WTC11 (cell line): Measurements from ENCODE around the gene OXNAD1. TPM values are rescaled to one million over a fixed set of nuclear protein-coding genes. Genes with fewer than 3 reads are reported as not detected.

ENCODE experiments used
- ATAC-seq: fragments of 200-7000 bp; cut with Tn5 transposase; 2 replicates; pipeline ENCODE4 v1.10.0; 2021; ENCODE audit warnings: mild to moderate bottlenecking, moderate library complexity
- CTCF ChIA-PET: fragments of 300-600 bp; sonication (Branson Sonifier 250); formaldehyde crosslinking; loops from one replicate; lab custom pipeline; 2021; ENCODE audit warnings: antibody characterized with exemption; lab: Charles Lee
- POLR2A ChIA-PET: fragments of 350-600 bp; sonication (Branson Sonifier 250); formaldehyde crosslinking; loops from one replicate; lab custom pipeline; 2021; ENCODE audit warnings: antibody characterized with exemption; lab: Charles Lee
- DNase-seq: peaks from one replicate; pipeline ENCODE4 v3.0.0; 2021; ENCODE audit warnings: low spot score
- H3K27ac Mint-ChIP-seq: 2 replicates; pipeline ENCODE4 v1.8.0; 2021; ENCODE audit warnings: mixed read lengths
- H3K27me3 Mint-ChIP-seq: 2 replicates; pipeline ENCODE4 v1.8.0; 2021; ENCODE audit warnings: low read depth, mild to moderate bottlenecking, moderate library complexity, mixed read lengths
- H3K36me3 Mint-ChIP-seq: 2 replicates; pipeline ENCODE4 v1.8.0; 2021; ENCODE audit warnings: mixed read lengths
- H3K4me1 Mint-ChIP-seq: 2 replicates; pipeline ENCODE4 v1.8.0; 2022; ENCODE audit warnings: mixed read lengths
- H3K4me3 Mint-ChIP-seq: 2 replicates; pipeline ENCODE4 v1.8.0; 2021; ENCODE audit warnings: mild to moderate bottlenecking, moderate library complexity, mixed read lengths
- H3K9me3 Mint-ChIP-seq: 2 replicates; pipeline ENCODE4 v1.8.0; 2021; ENCODE audit warnings: mixed read lengths
- AFF4 ChIP-seq: sonication (generic); formaldehyde crosslinking; IDR thresholded peaks from 2 replicates; pipeline ENCODE4 v1.8.1; 2023; ENCODE audit warnings: mild to moderate bottlenecking, missing genetic modification reagents, borderline replicate concordance
- EMX1 ChIP-seq: fragments of 250-450 bp; sonication (Bioruptor Pico); IDR thresholded peaks from 2 replicates; pipeline ENCODE4 v1.8.0; 2021; ENCODE audit warnings: mild to moderate bottlenecking
- FOXJ3 ChIP-seq: sonication (generic); formaldehyde crosslinking; IDR thresholded peaks from 2 replicates; pipeline ENCODE4 v1.9.0; 2021; ENCODE audit warnings: missing genetic modification reagents, mild to moderate bottlenecking, borderline replicate concordance
- MLX ChIP-seq: sonication (generic); formaldehyde crosslinking; IDR thresholded peaks from 2 replicates; pipeline ENCODE4 v1.8.1; 2023; ENCODE audit warnings: mild to moderate bottlenecking, missing genetic modification reagents, moderate library complexity
- NFE2L1 ChIP-seq: sonication (generic); formaldehyde crosslinking; IDR thresholded peaks from 2 replicates; pipeline ENCODE4 v1.8.1; 2023; ENCODE audit warnings: missing genetic modification reagents
- NR2C2 ChIP-seq: sonication (generic); formaldehyde crosslinking; IDR thresholded peaks from 2 replicates; pipeline ENCODE4 v1.8.0; 2022; ENCODE audit warnings: mild to moderate bottlenecking, missing genetic modification reagents
- SMAD3 ChIP-seq: sonication (generic); formaldehyde crosslinking; IDR thresholded peaks from 2 replicates; pipeline ENCODE4 v1.8.0; 2022; ENCODE audit warnings: missing genetic modification reagents, mild to moderate bottlenecking, borderline replicate concordance
- STAT6 ChIP-seq: sonication (generic); formaldehyde crosslinking; conservative IDR thresholded peaks from 2 replicates; pipeline ENCODE4 v1.8.1; 2023; ENCODE audit warnings: mild to moderate bottlenecking, low read depth, missing genetic modification reagents, moderate library complexity
- TEAD1 ChIP-seq: sonication (generic); formaldehyde crosslinking; IDR thresholded peaks from 2 replicates; pipeline ENCODE4 v1.8.0; 2022; ENCODE audit warnings: mild to moderate bottlenecking, missing genetic modification reagents
- USF2 ChIP-seq: sonication (generic); formaldehyde crosslinking; IDR thresholded peaks from 2 replicates; pipeline ENCODE4 v1.8.1; 2023; ENCODE audit warnings: mild to moderate bottlenecking, missing genetic modification reagents, moderate library complexity
- ZNF121 ChIP-seq: sonication (generic); formaldehyde crosslinking; IDR thresholded peaks from 2 replicates; pipeline ENCODE4 v1.8.0; 2023; ENCODE audit warnings: missing genetic modification reagents
- ZNF425 ChIP-seq: fragments of 250-450 bp; sonication (Bioruptor Pico); conservative IDR thresholded peaks from 2 replicates; pipeline ENCODE4 v1.9.0; 2021; ENCODE audit warnings: mild to moderate bottlenecking
- total RNA-seq: library from RNA; stranded (reverse); gene quantifications from 3 replicates; pipeline ENCODE4 v1.2.3, GENCODE V29; 2021
- TF ChIP-seq, protein P1 (sequence below): fragments of 250-450 bp; sonication (Bioruptor Pico); IDR thresholded peaks from 2 replicates; pipeline ENCODE4 v1.9.0; 2021; ENCODE audit warnings: moderate library complexity, mild to moderate bottlenecking, inconsistent platforms, borderline replicate concordance
- TF ChIP-seq, protein P2 (sequence below): sonication (generic); formaldehyde crosslinking; IDR thresholded peaks from 2 replicates; pipeline ENCODE4 v1.8.0; 2023; ENCODE audit warnings: missing genetic modification reagents, mild to moderate bottlenecking, borderline replicate concordance
- TF ChIP-seq, protein P3 (sequence below): sonication (generic); formaldehyde crosslinking; IDR thresholded peaks from 2 replicates; pipeline ENCODE4 v1.8.1; 2022; ENCODE audit warnings: low read depth, mild to moderate bottlenecking, moderate library complexity, missing genetic modification reagents, borderline replicate concordance

Gene OXNAD1
- total RNA-seq, 1 experiment from 2014 or later = 21.7 TPM

GRCh38 chr3:16252988-16253387 is 12.0 kb upstream of the OXNAD1 start:
- DNase-seq (no peak), ATAC-seq (no peak)
- Mint-ChIP-seq H3K27ac (no peak overlapping the region), H3K4me1 (peaks cover 30% of the 10 kb centered on the region), H3K4me3 (no peak overlapping the region), H3K27me3 (no peaks in the 10 kb centered on the region; the same call in 1 of the 2 replicates), H3K9me3 (no peaks in the 10 kb centered on the region), H3K36me3 (no peaks in the 10 kb centered on the region)
- TF ChIP-seq MLX (CRISPR knock-in tag) (no peak), NFE2L1 (no peak), NR2C2 (CRISPR knock-in tag) (no peak), ZNF121 (no peak), SMAD3 (CRISPR knock-in tag) (no peak), ZNF425 (CRISPR knock-in tag) (no peak), TEAD1 (CRISPR knock-in tag) (no peak), FOXJ3 (CRISPR knock-in tag) (no peak), USF2 (no peak)
- TF ChIP-seq, protein P1, sequence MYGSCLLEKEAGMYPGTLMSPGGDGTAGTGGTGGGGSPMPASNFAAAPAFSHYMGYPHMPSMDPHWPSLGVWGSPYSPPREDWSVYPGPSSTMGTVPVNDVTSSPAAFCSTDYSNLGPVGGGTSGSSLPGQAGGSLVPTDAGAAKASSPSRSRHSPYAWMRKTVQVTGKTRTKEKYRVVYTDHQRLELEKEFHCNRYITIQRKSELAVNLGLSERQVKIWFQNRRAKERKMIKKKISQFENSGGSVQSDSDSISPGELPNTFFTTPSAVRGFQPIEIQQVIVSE (CRISPR knock-in tag) = no peak
- TF ChIP-seq, protein P2, sequence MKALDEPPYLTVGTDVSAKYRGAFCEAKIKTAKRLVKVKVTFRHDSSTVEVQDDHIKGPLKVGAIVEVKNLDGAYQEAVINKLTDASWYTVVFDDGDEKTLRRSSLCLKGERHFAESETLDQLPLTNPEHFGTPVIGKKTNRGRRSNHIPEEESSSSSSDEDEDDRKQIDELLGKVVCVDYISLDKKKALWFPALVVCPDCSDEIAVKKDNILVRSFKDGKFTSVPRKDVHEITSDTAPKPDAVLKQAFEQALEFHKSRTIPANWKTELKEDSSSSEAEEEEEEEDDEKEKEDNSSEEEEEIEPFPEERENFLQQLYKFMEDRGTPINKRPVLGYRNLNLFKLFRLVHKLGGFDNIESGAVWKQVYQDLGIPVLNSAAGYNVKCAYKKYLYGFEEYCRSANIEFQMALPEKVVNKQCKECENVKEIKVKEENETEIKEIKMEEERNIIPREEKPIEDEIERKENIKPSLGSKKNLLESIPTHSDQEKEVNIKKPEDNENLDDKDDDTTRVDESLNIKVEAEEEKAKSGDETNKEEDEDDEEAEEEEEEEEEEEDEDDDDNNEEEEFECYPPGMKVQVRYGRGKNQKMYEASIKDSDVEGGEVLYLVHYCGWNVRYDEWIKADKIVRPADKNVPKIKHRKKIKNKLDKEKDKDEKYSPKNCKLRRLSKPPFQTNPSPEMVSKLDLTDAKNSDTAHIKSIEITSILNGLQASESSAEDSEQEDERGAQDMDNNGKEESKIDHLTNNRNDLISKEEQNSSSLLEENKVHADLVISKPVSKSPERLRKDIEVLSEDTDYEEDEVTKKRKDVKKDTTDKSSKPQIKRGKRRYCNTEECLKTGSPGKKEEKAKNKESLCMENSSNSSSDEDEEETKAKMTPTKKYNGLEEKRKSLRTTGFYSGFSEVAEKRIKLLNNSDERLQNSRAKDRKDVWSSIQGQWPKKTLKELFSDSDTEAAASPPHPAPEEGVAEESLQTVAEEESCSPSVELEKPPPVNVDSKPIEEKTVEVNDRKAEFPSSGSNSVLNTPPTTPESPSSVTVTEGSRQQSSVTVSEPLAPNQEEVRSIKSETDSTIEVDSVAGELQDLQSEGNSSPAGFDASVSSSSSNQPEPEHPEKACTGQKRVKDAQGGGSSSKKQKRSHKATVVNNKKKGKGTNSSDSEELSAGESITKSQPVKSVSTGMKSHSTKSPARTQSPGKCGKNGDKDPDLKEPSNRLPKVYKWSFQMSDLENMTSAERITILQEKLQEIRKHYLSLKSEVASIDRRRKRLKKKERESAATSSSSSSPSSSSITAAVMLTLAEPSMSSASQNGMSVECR (CRISPR knock-in tag) = no peak
- ChIA-PET POLR2A (no interaction called here), CTCF (no interaction called here)

DNA sequence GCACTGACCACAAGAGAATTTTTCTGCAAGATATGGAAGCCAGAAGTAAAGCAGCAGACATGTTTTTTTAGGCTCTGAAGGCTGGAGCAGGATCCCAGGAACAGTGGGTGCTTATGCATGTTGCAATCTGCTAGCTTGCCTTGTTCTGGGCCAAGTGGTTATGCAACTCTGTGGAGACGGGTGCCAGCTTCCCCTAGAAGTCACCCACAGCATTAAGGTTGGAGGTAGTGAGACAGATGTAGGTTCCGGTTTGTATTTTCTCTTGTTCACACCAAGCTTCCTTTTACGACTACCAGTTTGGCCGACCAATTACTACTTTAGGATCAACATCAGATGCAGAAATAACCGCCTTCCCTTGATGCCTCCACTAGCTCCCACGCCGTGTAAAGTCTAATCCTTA is 11.4 kb upstream of the OXNAD1 start:
- no peaks in the 10 kb centered on the region; the same call in 1 of the 2 replicates for H3K27me3 Mint-ChIP-seq
- CTCF ChIA-PET = no interaction called here
- peaks cover 27% of the 10 kb centered on the region for H3K4me1 Mint-ChIP-seq
- no peak overlapping the region for H3K4me3 Mint-ChIP-seq
- no peaks in the 10 kb centered on the region for H3K36me3 Mint-ChIP-seq
- TF ChIP-seq, protein P3, sequence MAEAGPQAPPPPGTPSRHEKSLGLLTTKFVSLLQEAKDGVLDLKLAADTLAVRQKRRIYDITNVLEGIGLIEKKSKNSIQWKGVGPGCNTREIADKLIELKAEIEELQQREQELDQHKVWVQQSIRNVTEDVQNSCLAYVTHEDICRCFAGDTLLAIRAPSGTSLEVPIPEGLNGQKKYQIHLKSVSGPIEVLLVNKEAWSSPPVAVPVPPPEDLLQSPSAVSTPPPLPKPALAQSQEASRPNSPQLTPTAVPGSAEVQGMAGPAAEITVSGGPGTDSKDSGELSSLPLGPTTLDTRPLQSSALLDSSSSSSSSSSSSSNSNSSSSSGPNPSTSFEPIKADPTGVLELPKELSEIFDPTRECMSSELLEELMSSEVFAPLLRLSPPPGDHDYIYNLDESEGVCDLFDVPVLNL (CRISPR knock-in tag) = no peak
- TF ChIP-seq AFF4 (CRISPR knock-in tag) (no peak), STAT6 (CRISPR knock-in tag) (no peak), SMAD3 (CRISPR knock-in tag) (no peak), EMX1 (CRISPR knock-in tag) (no peak)
- POLR2A ChIA-PET = no interaction called here
- ATAC-seq (no peak), DNase-seq (no peak)
- H3K27ac Mint-ChIP-seq = no peak overlapping the region
- no peaks in the 10 kb centered on the region for H3K9me3 Mint-ChIP-seq
